ENCODE results near the gene ABCC6.

DNA sequence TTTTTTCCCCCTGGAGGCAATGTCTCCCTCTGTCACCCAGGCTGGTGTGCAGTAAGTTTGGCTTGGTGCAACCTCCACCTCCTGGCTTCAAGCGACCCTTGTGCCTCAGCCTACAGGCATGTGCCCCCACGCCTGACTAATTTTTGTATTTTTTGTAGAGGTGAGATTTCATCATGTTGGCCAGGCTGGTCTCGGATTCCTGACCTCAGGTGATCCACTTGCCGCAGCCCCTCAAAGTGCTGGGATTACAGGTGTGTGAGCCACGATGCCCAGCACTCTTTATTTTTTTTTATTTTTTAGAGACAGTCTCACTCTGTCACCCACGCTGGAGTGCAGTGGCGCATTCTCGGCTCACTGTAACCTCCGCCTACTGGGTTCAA, 113.2 kb downstream of the ABCC6 start:
- TF ChIP-seq, protein P1, sequence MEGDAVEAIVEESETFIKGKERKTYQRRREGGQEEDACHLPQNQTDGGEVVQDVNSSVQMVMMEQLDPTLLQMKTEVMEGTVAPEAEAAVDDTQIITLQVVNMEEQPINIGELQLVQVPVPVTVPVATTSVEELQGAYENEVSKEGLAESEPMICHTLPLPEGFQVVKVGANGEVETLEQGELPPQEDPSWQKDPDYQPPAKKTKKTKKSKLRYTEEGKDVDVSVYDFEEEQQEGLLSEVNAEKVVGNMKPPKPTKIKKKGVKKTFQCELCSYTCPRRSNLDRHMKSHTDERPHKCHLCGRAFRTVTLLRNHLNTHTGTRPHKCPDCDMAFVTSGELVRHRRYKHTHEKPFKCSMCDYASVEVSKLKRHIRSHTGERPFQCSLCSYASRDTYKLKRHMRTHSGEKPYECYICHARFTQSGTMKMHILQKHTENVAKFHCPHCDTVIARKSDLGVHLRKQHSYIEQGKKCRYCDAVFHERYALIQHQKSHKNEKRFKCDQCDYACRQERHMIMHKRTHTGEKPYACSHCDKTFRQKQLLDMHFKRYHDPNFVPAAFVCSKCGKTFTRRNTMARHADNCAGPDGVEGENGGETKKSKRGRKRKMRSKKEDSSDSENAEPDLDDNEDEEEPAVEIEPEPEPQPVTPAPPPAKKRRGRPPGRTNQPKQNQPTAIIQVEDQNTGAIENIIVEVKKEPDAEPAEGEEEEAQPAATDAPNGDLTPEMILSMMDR (IDR thresholded peaks at IDR 0.05 in 8 of 11, conservative IDR thresholded peaks at IDR 0.05 in 3 of 11), result no peak
- no peak for TF ChIP-seq POLR2AphosphoS5 (IDR thresholded peaks at IDR 0.05)
- TF ChIP-seq POLR2A (IDR thresholded peaks at IDR 0.05), result no peak

Measured in spleen (tissue), 7 donors.